H9 (cell line): ENCODE measurements around the gene LBHD2. TPM values are rescaled to one million over a fixed set of nuclear protein-coding genes. Genes with fewer than 3 reads are reported as not detected.
A peak's percentile ranks its signal among the peaks of the same experiment; 100 is the strongest.

Experiments
- DNase-seq: peaks from one replicate; pipeline ENCODE4 v3.0.0-alpha.2; 2017
- H2AFZ ChIP-seq: one replicate; pipeline ENCODE4 v1.6.1; 2013; ENCODE audit warnings: mild to moderate bottlenecking, low read length, control low read depth, moderate library complexity
- H2AK5ac ChIP-seq: 2 replicates; pipeline ENCODE4 v1.6.1; 2013; ENCODE audit warnings: low read length, control low read depth, mixed read lengths; ENCODE audit not compliant: insufficient read length
- H2BK120ac ChIP-seq: one replicate; pipeline ENCODE4 v1.6.1; 2013; ENCODE audit warnings: low read depth, mild to moderate bottlenecking, low read length, control low read depth, inconsistent platforms; ENCODE audit not compliant: poor library complexity, severe bottlenecking
- H2BK12ac ChIP-seq: 2 replicates; pipeline ENCODE4 v1.6.1; 2013; ENCODE audit warnings: low read length, control low read depth, mixed read lengths, low read depth; ENCODE audit not compliant: insufficient read length
- H2BK15ac ChIP-seq: 2 replicates; pipeline ENCODE4 v1.6.1; 2013; ENCODE audit warnings: low read depth, low read length, control low read depth
- H2BK20ac ChIP-seq: one replicate; pipeline ENCODE4 v1.6.1; 2013; ENCODE audit warnings: low read depth, mild to moderate bottlenecking, low read length, control low read depth, inconsistent platforms; ENCODE audit not compliant: poor library complexity, severe bottlenecking
- H2BK5ac ChIP-seq: 2 replicates; pipeline ENCODE4 v1.6.1; 2013; ENCODE audit warnings: low read length, control low read depth, mixed read lengths; ENCODE audit not compliant: insufficient read length
- H3K14ac ChIP-seq: 2 replicates; pipeline ENCODE4 v1.6.1; 2013; ENCODE audit warnings: low read length, control low read depth; ENCODE audit not compliant: insufficient read depth
- H3K18ac ChIP-seq: 2 replicates; pipeline ENCODE4 v1.6.1; 2013; ENCODE audit warnings: low read depth, mild to moderate bottlenecking, mixed read lengths, low read length, control low read depth; ENCODE audit not compliant: insufficient read length
- H3K23ac ChIP-seq: 2 replicates; pipeline ENCODE4 v1.6.1; 2013; ENCODE audit warnings: low read length, control low read depth, mixed read lengths, low read depth; ENCODE audit not compliant: insufficient read length
- H3K23me2 ChIP-seq: 2 replicates; pipeline ENCODE4 v1.6.1; 2013; ENCODE audit warnings: low read depth, mild to moderate bottlenecking, mixed read lengths, low read length, control low read depth; ENCODE audit not compliant: insufficient read length, poor library complexity, severe bottlenecking
- H3K27ac ChIP-seq: 2 replicates; pipeline ENCODE4 v1.5.1; 2013; ENCODE audit warnings: low read length, control low read depth, mixed read lengths, low read depth; ENCODE audit not compliant: insufficient read length
- H3K27me3 ChIP-seq: 2 replicates; pipeline ENCODE4 v1.6.1; 2013; ENCODE audit warnings: low read length, control low read depth, inconsistent platforms; ENCODE audit not compliant: insufficient read depth
- H3K4ac ChIP-seq: 2 replicates; pipeline ENCODE4 v1.6.1; 2013; ENCODE audit warnings: low read depth, mild to moderate bottlenecking, control low read depth, inconsistent platforms, low read length, moderate library complexity
- H3K4me1 ChIP-seq: 2 replicates; pipeline ENCODE4 v1.6.1; 2013; ENCODE audit warnings: low read length, control low read depth, inconsistent platforms; ENCODE audit not compliant: insufficient read depth
- H3K4me2 ChIP-seq: 2 replicates; pipeline ENCODE4 v1.6.1; 2013; ENCODE audit warnings: low read length, control low read depth, mixed read lengths; ENCODE audit not compliant: insufficient read length, insufficient read depth
- H3K56ac ChIP-seq: 2 replicates; pipeline ENCODE4 v1.6.1; 2013; ENCODE audit warnings: low read depth, mild to moderate bottlenecking, mixed read lengths, low read length, control low read depth; ENCODE audit not compliant: insufficient read length
- H3K79me1 ChIP-seq: 2 replicates; pipeline ENCODE4 v1.6.1; 2013; ENCODE audit warnings: low read depth, mild to moderate bottlenecking, moderate library complexity, low read length, control low read depth, inconsistent platforms; ENCODE audit not compliant: insufficient read depth, poor library complexity, severe bottlenecking
- H3K79me2 ChIP-seq: 2 replicates; pipeline ENCODE4 v1.6.1; 2013; ENCODE audit warnings: low read length, control low read depth, inconsistent platforms; ENCODE audit not compliant: insufficient read depth
- H3K9ac ChIP-seq: 2 replicates; pipeline ENCODE4 v1.6.1; 2013; ENCODE audit warnings: low read length, control low read depth, mixed read lengths; ENCODE audit not compliant: insufficient read length; ENCODE audit errors: extremely low read depth
- H3K9me3 ChIP-seq: one replicate; pipeline ENCODE4 v1.6.1; 2013; ENCODE audit warnings: low read depth, low read length, inconsistent platforms; ENCODE audit not compliant: control insufficient read depth
- H3T11ph ChIP-seq: one replicate; pipeline ENCODE4 v1.6.1; 2013; ENCODE audit warnings: mild to moderate bottlenecking, low read length, control low read depth, inconsistent platforms
- H4K20me1 ChIP-seq: one replicate; pipeline ENCODE4 v1.6.1; 2013; ENCODE audit not compliant: control insufficient read depth, insufficient read length, insufficient read depth
- H4K5ac ChIP-seq: 2 replicates; pipeline ENCODE4 v1.6.1; 2013; ENCODE audit warnings: low read depth, mild to moderate bottlenecking, mixed read lengths, low read length, control low read depth; ENCODE audit not compliant: insufficient read length
- H4K8ac ChIP-seq: replicated peaks from 2 replicates; pipeline ENCODE4 v1.6.1; 2013; ENCODE audit warnings: low read length, control low read depth, mixed read lengths, low read depth; ENCODE audit not compliant: insufficient read length
- H4K91ac ChIP-seq: 2 replicates; pipeline ENCODE4 v1.6.1; 2013; ENCODE audit warnings: low read depth, mild to moderate bottlenecking, moderate library complexity, mixed read lengths, low read length, control low read depth; ENCODE audit not compliant: insufficient read length
- H3K27ac Mint-ChIP-seq, 3 experiments: 2 replicates in 2 of 3; 3 replicates in 1 of 3; pipeline ENCODE4 v1.8.0; 2020 to 2021; ENCODE audit warnings: mixed read lengths in 3 of 3, mild to moderate bottlenecking in 1 of 3, moderate library complexity in 1 of 3
- H3K27me3 Mint-ChIP-seq: 2 replicates; pipeline ENCODE4 v1.8.0; 2021; ENCODE audit warnings: low read depth, mild to moderate bottlenecking, moderate library complexity, mixed read lengths
- H3K36me3 Mint-ChIP-seq, 3 experiments: 2 replicates in 2 of 3; 3 replicates in 1 of 3; pipeline ENCODE4 v1.8.0; 2020 to 2021; ENCODE audit warnings: low read depth in 3 of 3, mixed read lengths in 3 of 3; ENCODE audit not compliant: insufficient read depth in 1 of 3
- H3K4me1 Mint-ChIP-seq, 2 experiments: 2 replicates each; pipeline ENCODE4 v1.8.0; 2020; ENCODE audit warnings: mixed read lengths in 2 of 2
- H3K4me3 Mint-ChIP-seq, 2 experiments: 2 replicates in 1 of 2; 3 replicates in 1 of 2; pipeline ENCODE4 v1.8.0; 2020 to 2021; ENCODE audit warnings: mild to moderate bottlenecking in 2 of 2, mixed read lengths in 2 of 2, moderate library complexity in 1 of 2
- H3K9me3 Mint-ChIP-seq, 2 experiments: 2 replicates in 1 of 2; 3 replicates in 1 of 2; pipeline ENCODE4 v1.8.0; 2020; ENCODE audit warnings: mild to moderate bottlenecking in 2 of 2, mixed read lengths in 2 of 2, moderate library complexity in 1 of 2
- WGBS: extraction: QIAGEN DNeasy Blood & Tissue Kit; methylation state at CpG from one replicate; pipeline ENCODE4 v1.1.7; 2013; ENCODE audit warnings: missing lambda C conversion rate, low lambda C conversion rate, mixed read lengths; ENCODE audit not compliant: insufficient read length; ENCODE audit errors: extremely low coverage; 5-methylcytosine and 5-hydroxymethylcytosine counted together
- total RNA-seq: library from RNA; stranded (reverse); gene quantifications from 2 replicates; pipeline ENCODE4 v1.2.1, GENCODE V29; 2021
- TF ChIP-seq, protein P1 (sequence below): fragments of 200-600 bp; sonication (generic); conservative IDR thresholded peaks from 3 replicates; pipeline ENCODE4 v1.8.0; 2021; ENCODE audit warnings: antibody characterized with exemption, mild to moderate bottlenecking

LBHD2 gene
- total RNA-seq, 1 experiment from 2014 or later: not detected

DNA sequence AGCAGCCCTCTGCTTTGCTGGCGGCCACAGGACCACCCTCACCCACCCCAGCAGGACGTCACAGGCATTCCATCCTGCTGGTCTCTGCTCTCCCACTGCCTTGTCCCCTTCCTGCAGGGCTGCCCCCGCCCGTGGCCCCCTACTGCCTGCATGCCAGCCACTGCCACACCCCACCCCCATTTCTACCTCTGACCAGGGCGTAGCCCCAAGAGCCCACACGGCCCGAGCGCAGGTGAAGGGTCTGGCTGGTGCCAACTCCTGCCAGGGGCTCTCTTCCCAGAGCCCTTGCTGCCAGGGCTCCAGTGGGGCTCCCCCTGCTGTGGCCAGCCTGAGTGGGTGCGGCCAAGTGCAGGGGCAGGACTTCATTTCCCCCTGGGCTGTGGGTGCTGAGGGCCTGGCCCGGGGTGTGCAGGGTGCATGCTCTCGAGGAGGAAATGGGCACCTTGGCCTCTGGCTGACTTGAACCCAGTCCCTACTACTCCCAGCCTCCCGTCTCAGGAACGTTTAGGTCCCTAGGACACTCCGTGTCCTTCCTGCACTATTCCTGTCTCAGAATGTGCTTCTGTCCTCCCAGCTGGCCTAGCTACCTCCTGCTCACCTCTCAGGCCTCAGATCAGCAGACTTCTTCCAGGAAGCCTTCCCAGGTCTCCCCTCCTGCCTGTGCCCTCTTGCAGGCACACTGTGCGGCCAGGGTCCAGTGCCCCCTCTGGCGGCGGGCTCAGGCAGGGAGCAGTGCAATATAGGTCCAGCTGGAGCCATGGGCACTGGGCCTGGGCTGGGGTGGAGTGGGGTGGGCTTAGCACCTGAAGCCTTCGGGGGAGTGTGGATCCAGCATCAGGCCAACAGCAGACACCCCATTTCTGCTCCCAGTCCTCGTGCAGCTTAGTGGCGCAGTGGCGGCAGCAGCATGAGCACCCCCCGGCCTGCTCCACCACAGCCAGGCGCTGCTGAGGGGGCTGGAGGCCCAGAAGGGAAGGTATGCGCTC, 1.4 kb downstream of the LBHD2 start:
- no peak overlapping the region for H3K9ac ChIP-seq
- H3K4ac ChIP-seq: no peak overlapping the region
- H3K23me2 ChIP-seq: no peaks in the 10 kb centered on the region
- H2BK5ac ChIP-seq: no peak overlapping the region
- no peak overlapping the region for H3K27ac ChIP-seq
- no peak overlapping the region for H2AFZ ChIP-seq
- peaks cover 1% of the 10 kb centered on the region; the same call in 1 of the 2 replicates for H3K27me3 ChIP-seq
- H3K4me2 ChIP-seq: no peak overlapping the region
- no peak overlapping the region for H3K14ac ChIP-seq
- no peak overlapping the region for H3K23ac ChIP-seq
- H3K4me1 ChIP-seq: no peaks in the 10 kb centered on the region
- no peak overlapping the region for H3K56ac ChIP-seq
- Mint-ChIP-seq H3K36me3 (no peaks in the 10 kb centered on the region), H3K4me1 (peaks cover 2 to 8% of the 10 kb centered on the region in 2 experiments; a peak in 2 of 4 replicates), H3K4me3 (peak overlapping the region in 1 of 2 experiments; percentile 56; a peak in 2 of 5 replicates), H3K9me3 (no peaks in the 10 kb centered on the region), H3K27me3 (peaks cover 6% of the 10 kb centered on the region), H3K27ac (peak overlapping the region in 1 of 3 experiments; percentile 33; a peak in 1 of 7 replicates)
- no peaks in the 10 kb centered on the region for H3K79me2 ChIP-seq
- no peak overlapping the region for H2BK12ac ChIP-seq
- H4K91ac ChIP-seq: no peak overlapping the region
- H3K18ac ChIP-seq: no peak overlapping the region
- DNase-seq: peak; percentile 73
- no peak overlapping the region for H2BK15ac ChIP-seq
- no peaks in the 10 kb centered on the region for H3K79me1 ChIP-seq
- H4K8ac ChIP-seq: no peak overlapping the region
- H2BK20ac ChIP-seq: no peak overlapping the region
- TF ChIP-seq, protein P1, sequence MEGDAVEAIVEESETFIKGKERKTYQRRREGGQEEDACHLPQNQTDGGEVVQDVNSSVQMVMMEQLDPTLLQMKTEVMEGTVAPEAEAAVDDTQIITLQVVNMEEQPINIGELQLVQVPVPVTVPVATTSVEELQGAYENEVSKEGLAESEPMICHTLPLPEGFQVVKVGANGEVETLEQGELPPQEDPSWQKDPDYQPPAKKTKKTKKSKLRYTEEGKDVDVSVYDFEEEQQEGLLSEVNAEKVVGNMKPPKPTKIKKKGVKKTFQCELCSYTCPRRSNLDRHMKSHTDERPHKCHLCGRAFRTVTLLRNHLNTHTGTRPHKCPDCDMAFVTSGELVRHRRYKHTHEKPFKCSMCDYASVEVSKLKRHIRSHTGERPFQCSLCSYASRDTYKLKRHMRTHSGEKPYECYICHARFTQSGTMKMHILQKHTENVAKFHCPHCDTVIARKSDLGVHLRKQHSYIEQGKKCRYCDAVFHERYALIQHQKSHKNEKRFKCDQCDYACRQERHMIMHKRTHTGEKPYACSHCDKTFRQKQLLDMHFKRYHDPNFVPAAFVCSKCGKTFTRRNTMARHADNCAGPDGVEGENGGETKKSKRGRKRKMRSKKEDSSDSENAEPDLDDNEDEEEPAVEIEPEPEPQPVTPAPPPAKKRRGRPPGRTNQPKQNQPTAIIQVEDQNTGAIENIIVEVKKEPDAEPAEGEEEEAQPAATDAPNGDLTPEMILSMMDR: peak; percentile 73
- no peaks in the 10 kb centered on the region for H3K9me3 ChIP-seq
- H3T11ph ChIP-seq: no peak overlapping the region
- WGBS: no CpG with 5 or more reads among the region's 24 CpGs
- no peak overlapping the region for H2BK120ac ChIP-seq
- H4K20me1 ChIP-seq: no peaks in the 10 kb centered on the region
- no peak overlapping the region for H4K5ac ChIP-seq
- no peak overlapping the region for H2AK5ac ChIP-seq
